Fibroblast of the conjunctiva (primary cell): ENCODE results near the gene SLC51B.
"Not testable (repeated sequence)": the region's sequence is repeated elsewhere in the genome, so short reads cannot be mapped to it uniquely, and the experiment has no call there.

Experiments used
- DNase-seq: peaks from one replicate; pipeline ENCODE4 v3.0.0-alpha.2; 2010; ENCODE audit warnings: low read depth

The SLC51B gene

DNA sequence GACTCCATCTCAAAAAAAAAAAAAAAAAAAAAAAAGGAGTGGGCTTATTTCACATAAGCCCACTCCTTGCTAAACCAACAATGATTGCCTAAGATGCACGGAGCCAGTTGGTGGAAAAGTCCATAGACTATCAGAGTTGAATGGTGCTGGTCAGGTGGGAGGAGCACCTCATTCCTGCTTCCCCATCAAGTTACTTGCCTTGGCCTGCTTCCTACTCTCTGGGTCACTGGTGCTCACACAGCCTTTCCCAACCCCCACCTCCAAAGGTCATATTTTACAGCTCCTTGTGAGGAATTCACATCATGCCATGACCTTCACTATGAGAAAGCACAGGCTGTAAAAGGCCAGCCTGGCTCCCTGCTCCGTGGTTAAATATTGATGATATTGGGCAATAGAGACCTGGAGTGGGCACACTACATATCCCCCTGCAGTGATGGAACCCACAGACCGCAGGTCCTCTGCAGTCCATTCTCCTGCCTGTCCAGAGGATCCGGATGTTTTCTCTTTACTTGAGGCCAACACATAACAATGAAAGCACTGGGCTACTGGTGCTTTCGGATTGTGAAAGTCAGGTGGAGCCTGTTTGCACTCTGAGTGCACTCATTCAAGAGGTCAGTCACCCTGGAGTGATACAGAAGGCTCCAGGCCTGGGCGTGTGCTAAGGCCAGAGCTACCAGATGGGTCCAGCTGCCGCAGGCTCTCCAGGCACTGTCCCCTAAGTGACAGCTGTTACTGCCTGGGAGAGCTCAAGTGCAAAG, at the start of gene SLC51B:
Gene SLC51B, plus strand, starts transcription at position 664 of the 758 bp plus-strand sequence. CDS start 4,618 bp downstream, outside the sequence.
- DNase-seq, result no peak

DNA sequence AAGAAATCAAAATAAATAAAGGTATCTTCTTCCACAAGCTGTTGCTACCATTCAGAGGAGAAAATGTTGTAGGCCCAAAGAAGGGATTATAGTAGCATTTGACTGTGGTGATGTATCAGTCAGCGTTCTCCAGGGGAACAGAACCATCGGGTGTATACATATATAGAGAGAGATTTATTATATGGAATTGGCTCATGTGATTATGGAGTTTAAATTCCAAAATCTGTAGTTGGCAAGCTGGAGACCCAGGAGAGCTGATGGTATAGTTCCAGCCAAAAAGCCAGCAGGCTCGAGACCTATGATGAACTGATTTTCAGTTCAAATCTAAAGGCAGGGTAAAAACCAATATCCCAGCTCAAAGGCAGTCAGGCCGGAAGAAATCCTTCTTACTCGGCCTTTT, 48.1 kb upstream of the SLC51B start:
- DNase-seq, result no peak

DNA sequence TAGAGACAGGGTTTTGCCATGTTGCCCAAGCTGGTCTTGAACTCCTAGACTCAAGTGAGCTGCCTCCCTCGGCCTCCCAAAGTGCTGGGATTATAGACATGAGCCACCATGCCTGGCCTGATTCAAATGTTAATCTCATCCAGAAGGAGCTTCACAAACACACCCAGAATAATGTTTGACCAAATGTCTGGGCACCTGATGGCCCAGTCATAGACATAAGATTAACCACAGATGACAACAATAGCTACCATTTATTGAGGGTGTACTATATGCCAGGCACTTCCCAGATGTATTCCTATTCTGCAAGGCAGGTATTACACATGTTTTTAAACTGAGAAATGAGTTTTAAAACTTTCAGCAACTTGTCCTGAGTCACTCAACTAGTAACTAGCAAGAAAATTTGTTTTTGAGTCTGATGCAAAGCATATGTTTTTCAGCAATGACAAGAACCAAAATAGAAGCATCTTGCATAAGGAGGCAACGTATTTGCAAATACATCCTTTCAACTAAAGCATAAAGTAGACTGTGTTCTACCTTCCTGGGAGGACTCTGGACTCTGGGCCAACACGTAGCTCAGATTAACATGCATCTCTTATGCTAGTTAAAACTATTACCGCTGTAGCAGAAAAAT, 47.3 kb upstream of the SLC51B start:
- DNase-seq, result no peak

DNA sequence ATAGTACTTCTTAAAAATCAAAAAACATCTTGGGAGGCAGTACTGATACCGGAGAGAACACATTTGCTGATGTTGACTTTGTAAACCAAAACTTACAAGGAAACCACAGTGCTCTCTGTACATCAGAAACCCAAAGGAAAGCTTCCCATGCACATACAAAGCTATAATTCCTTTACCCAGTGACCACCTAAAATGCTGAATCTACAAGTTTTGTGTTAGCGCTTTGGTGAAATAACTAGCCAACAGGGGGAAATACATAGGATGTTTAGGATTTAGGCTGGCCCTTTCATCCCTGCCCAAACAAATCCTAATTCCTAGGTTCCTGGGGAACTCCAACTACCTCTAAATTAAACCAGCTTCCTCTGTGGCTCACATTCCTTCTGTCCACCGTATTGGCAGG, 40.2 kb upstream of the SLC51B start:
- DNase-seq, result no peak

DNA sequence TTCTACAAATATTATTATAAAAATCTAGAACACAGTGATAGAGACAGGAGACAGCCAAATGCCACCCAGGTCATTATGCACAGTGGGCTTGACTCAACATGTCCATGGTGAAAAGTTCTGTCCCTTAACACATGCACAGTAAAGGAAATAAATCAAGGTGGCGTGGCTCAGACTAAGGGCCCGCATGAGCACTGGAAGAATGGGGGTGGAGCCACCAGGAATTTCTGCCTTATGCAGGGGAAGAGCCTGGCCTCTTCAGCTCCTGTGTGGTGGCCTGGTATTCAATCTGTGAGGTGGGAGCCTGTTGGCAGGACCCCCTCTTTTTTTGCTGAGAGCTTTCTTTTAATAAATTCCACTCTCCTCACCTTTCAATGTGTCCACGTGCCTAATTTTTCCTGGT, 38.3 kb upstream of the SLC51B start:
- no peak for DNase-seq

DNA sequence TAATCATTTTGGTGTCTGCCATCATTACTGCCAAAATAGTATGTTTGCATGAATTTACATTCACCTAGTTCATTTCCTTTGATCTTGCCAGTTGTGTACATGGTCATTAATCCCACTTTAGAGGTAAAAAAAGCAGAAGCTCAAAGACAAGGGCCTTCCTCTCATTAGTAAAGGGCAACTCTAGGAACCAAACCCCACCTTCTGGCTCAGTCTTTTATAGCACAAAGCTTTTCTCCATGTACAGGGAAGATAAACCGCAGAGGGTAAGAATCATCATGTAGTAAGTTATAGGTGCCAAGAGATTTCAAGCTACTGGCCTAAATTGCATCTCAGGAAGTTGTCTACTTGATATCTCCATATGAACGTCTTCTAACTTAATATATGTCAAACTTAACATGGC, 36.2 kb upstream of the SLC51B start:
- DNase-seq, result no peak

DNA sequence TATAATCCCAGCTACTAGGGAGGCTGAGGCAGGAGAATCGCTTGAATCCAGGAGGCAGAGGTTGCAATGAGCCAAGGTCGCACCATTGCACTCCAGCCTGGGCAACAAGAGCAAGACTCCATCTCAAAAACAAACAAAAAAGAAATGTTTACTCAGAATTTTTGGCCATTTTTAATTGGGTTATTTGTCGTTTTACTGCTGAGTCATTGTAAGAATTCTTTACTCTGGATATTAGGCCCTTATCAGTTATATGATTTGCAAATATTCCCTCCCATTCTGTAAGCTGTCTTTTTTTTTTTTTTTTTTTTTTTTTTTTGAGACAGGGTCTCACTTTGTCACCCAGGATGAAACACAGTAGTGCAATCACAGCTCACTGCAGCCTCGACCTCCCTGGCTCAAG, 34.0 kb upstream of the SLC51B start:
- DNase-seq, result not testable (repeated sequence)

DNA sequence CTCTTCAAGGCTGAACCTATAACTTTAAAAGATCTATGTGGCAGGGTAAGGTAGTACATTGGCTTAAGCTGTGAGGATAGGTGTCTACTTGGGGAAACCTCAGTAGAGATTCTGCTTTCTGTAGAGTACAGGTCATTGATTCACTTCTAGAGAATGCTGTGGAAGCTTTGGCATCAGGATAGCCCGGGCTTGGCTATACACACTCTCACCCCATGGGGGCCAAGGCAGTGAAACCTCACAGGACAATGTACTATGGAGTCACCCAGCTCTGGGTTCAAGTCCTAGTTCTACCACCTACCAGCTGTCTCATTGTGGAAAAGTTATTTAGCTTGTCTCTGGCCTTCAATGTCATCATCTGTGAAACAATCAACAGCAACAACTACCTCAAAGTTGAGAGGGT, 24.8 kb upstream of the SLC51B start:
- no peak for DNase-seq

DNA sequence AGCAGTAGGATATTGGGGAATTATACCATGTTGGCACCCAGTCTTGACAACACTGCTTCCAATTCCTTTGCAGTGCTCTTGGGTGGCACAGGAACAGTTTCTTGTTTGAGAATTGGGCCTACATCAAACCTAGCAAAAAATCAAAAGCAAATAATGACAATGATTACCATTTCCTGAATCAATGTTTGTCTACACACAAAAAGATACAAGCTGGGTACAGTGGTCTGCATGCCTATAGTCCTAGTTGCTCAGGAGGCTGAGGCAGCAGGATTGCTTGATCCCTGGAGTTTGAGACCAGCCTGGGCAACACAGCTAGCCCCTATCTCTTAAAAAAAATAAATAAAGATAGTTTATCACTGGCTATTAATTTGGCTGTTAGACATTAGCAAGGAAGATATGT, 23.7 kb upstream of the SLC51B start:
- DNase-seq, result no peak

DNA sequence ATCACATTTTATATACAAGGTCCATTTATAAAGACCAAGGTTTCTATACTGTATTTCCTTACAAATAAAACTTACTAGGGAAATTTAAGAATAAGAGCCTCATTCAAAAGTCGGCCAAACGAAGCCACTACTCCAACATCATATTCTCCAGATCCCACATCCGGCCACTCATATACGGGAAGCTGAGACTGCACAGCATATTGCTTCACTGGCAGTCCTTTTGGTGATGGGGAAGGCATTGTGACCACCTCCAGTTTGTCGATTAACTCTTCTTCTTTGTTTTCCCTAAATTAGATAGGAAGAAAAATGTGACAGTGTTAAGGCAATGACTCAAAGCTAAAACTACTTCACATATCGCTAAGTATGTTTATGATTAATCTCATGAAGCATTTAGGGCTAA, 18.4 kb upstream of the SLC51B start:
- DNase-seq, result no peak

DNA sequence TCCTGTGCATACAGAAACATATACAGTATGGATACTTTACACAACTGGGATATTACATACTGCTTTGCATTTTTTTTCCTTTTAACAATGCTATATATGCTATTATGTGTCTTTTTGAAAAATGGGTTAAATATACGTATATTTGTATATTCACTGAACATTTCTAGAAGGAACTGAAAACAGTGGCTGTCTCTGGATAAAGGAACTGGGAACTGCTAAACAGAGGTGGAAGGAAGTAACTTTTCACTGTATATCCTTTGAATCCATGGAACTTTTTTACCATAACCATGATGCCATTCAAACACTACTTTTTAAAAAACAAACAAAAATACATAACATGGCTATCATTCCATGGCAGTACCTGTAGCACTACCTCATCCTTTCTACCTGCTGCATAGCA, 17.6 kb upstream of the SLC51B start:
- DNase-seq, result no peak

DNA sequence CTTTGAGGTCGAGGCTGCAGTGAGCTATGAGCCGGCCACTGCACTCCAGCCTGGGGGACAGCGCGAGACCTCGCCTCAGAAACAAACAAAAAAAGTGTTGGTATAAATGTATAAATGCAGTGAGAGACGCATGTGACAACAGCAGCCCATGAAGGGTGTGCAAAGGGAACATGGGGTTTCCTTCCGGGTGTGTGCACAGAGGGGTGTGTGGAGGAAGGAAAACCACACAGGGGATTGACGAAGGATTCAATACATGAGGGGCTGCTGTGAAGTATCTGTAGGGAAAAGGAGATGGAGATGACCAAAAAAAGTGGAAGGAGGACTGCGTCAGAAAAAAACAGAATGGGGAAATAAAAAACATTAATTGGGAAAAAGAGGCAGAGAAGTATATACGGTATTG, 16.8 kb upstream of the SLC51B start:
- DNase-seq, result no peak

DNA sequence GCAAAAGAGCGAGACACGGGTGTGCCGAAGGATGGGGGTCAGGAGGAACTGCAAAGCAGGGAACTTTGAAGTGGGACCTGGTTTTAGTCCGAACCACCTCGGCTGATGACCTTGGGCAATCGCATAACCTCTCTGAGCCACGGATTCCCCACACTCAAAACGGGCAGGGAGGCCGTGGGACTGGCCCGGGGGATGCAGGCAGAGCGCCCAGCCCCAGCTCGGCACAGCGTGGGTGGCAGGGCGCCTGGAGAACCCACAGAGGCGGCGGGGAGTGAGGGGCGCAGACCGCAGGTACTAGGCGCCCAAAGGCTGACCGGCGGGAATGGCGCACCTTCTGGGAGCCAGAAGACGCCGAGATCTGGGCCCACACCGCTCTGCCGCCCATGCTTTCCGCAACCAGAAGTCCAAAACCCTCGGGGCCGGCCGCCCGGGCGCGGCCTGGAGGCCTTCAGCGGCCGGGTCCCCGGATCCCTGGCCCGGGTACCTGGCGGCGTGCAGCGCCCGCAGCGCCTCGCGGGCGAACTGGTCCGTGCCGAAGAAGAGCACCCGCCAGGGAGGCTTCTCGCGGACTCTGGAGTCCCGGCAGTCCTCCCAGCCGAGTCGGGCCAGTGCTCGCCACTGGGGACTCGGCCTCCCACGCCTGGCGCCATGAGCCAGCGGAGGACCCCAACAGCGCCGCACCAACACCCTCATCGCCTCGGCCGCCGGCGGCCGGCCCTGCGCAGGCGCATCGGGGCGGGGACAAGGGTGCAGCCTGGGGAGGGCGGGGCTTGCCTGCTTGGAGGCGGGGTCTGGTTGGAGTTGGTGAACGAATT, 16.1 kb upstream of the SLC51B start, which contains the start of gene MTFMT:
Gene MTFMT, minus strand, starts transcription at position 719 of the 815 bp plus-strand sequence. Its CDS starts 26 bp downstream, at position 693.
- peak; percentile 53 for DNase-seq

DNA sequence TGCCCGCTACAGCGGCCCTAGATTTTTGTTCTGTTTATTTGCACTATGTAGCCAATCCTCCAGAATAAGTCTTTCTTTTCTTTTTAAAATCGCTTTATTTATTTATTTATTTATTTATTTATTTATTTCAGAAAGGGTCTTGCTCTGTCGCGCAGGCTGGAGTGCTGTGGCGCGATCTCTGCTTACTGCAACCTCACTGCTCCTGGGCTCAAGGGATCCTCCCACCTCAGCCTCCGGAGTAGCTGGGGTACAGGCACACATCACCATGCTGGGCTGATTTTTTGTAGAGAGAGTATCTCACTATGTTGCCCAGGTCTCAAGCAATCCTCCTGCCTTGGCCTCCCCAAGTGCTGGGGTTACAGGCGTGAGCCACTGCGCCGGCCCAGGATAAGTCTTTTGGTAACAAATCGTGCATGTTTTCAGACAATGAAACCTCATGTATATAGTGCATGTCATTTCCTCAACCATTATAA, 15.4 kb upstream of the SLC51B start:
- no peak for DNase-seq

DNA sequence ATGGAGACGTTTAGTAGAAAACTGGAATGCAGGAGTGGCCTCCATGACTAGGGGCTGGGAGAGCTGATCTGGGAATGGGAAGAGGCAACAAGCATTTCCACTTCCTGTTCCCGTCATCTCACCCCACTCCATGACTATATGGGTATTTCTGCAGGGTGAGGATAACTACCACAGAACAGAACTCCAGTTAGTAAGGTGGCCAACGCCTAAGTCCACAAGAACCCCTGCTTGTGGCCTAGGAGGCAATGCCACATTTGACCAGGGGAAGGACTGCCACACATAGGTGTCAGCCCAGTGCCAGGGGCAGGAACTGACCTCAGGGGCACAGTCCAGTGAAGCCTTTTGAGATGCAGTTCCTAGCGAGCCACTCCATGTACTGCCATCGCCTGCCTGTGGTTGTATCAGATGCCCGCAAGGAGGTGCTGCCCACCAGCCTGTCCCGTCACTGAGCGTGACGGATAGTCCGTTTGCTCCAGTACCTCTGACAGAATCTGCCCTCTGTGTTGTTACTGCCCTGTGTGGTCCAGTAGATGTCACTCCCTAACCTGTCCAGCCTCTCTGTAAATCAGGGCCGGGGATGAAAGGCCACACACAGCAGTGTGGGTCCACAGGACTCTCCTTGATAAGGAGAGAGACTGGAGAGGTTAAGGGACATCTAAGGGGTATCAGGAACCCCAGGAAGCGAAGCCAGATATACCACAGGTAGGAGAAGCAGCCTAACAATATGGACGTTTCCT, 12.2 kb upstream of the SLC51B start:
- DNase-seq, result peak; percentile 53

DNA sequence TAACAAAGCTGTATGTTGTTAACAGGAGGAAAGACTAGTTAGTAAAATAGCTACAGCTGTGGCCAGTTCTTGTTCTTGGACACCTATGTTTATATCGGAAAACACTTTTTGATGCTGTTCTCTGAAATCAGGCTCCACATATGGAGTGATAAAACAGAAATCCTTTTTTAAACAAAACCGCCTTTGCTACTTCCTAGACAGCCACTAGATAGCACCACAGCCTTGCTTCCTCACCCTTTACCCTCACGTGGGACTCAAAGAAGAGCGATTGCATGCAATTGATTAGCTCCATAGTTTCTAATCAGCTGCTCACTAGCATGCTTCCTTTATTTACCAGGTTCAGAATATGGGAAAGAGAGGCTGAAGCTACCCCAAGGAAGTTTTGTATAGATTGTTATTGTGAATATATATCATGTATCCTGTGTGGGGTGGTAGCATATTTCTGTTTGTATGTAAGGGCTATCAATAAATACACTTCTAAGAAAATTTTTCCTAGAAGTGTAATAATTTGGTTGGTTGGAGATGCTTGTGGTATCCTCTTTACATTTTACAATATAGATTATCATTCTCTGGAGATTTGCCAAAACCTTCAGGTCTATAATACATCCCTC, 11.4 kb upstream of the SLC51B start:
- DNase-seq, result peak; percentile 40

DNA sequence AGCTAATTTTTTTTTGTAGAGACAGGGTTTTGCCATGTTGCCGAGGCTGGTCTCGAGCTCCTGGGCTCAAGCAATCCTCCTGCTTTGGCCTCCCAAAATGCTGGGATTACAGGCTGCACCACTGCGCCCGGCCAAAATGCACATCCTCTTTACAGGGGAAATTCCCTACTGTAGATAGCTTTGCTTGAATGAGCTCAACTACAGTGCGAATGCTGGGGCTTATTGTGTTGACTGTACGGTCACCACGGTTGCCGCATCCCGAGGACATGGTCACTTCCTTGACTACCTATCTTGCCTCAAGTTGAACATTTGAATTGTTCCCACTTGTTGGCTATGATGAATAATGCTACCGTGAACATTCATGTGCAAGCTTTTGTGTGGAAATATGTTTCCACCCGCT, 10.5 kb upstream of the SLC51B start:
- DNase-seq, result no peak

DNA sequence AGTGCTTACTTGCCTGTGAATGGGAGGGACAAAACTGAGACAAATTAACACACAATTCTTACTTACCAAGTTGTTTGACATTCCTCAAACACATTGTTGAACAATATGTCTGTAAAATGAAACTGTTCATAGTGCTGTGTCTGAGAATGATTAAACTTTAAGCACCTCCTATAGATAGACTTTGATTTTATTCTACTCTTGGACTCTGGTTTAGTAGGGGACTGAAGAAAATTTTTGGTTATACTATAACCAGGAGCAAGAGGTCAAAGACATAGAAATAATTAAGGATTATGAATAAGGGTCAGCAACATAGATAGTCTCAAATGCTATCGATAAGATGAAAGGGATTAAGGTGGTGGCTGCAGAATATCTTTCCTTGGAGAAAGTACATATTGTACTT, 7.9 kb upstream of the SLC51B start:
- no peak for DNase-seq

DNA sequence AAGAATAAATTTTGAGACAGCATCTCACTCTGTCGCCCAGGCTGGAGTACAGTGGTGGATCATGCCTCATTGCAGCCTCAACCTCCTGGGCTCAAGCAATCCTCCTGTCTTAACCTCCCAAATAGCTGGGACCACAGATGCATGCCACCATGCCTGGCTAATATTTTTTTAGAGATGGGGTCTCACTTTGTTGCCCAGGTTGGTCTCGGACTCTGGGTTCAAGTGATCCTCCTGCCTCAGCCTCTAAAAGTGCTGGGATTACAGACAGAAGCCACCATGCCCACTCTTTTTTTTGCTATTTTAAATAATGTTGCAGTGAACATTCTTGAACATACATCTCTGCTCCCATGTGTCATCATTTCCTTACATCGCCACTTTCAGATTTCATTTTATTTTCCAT, 6.8 kb upstream of the SLC51B start:
- no peak for DNase-seq

DNA sequence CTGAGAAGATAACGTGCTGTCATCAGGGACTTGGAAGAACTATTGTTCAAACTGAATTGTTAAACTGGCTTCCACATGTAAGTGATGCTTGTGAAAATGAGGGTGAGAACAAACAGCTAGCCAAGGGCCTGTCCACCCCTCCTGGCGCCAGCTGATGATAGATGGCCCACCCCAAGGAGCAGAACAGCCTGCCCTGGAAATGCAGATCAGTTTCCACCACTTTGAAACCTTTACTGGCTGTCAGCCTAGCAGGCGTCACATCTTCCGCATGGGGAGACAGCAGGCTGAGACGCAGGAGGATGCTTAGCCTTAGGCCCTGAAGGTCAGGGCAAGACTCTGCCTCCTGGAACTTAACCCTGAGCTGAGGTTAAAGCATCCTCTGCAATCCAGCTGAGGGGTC, 6.4 kb upstream of the SLC51B start:
- DNase-seq, result no peak

DNA sequence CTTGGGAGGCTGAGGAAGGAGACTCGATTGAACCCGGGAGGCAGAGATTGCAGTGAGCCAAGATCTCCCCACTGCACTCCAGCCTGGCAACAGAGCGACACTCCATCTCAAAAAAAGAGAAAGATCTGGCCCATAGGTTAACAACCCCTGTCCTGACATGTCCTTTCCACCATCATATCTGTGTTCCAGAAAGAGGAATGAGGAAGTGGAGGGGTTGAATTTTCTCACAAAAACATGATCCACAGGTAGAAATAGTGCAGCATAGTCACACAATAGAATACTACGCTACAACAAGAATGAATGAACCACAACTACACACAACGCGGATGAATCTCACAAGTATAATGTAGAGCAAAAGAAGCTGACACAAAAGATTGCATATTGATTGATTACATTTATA, 4.7 kb upstream of the SLC51B start:
- no peak for DNase-seq

DNA sequence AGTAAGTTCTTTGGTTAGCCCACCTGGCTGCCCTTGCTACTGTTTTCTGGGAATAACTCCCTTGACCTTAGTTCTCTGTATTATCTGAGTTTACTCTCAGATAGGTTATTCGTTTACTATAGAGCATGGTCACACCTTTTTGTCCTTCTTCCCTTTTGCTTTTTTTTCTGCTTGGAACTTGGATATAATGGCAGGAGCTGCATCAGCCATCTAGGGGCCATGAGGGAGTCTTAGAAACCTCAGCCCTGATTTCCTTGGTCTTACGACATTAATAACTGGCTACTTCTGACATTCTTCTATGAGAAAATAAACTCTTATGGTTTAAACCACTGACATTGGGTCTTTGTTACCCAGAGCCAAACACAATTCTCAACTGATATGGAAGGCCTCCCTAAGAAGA, 3.4 kb upstream of the SLC51B start:
- no peak for DNase-seq
